ENCODE measurements around the gene ARHGAP26.
"Not testable (repeated sequence)": the region's sequence is repeated elsewhere in the genome, so short reads cannot be mapped to it uniquely, and the experiment has no call there.

The ARHGAP26 gene

DNA sequence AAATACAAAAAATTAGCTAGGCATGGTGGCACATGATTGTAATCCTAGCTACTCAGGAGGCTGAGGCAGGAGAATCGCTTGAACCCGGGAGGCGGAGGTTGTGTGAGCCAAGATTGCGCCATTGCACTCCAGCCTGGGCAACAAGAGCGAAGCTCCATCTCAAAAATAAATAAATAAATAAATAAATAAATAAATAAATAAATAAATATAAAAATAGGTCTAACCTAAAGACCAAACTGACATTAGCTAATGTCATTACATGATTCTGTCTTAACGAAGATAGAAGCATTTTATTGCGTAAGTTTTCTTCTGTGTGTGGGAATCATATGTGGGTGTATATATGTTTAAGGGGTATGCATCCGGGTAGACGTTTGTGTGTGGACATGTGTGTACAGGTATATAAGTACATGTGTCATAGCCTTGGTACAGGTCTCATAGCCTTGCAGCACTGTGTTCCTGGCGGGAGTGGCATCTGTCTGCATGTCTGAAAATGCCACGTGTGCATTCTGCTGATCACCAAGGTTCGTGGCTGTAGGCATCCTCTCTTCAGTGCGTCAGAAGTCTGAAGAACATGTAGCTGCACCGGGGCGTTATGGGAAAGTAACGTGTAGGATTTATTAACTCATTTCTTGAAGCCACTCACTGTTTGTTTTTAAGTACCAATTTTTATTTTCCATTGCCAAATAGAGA lies 335.2 kb downstream of the ARHGAP26 start:
- no peak for DNase-seq

DNA sequence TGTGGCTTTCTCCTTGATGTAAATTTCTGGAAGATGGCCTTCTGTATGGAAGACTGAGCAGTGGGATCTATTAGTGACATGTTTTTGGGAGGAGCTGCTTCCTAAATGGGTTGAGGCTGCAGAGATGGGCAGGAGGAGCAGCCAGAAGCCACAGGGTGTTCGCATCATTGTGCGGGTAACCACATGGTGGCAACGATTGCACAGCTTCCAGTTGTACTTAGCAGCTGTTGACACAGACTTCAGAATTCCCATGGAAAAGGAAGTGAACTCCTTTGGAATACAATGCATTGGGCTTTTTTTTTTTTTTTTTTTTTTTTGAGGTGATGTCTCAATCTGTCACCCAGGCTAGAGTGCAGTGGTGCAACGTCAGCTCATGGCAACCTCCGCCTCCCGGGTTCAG lies 336.0 kb downstream of the ARHGAP26 start:
- no peak for DNase-seq

DNA sequence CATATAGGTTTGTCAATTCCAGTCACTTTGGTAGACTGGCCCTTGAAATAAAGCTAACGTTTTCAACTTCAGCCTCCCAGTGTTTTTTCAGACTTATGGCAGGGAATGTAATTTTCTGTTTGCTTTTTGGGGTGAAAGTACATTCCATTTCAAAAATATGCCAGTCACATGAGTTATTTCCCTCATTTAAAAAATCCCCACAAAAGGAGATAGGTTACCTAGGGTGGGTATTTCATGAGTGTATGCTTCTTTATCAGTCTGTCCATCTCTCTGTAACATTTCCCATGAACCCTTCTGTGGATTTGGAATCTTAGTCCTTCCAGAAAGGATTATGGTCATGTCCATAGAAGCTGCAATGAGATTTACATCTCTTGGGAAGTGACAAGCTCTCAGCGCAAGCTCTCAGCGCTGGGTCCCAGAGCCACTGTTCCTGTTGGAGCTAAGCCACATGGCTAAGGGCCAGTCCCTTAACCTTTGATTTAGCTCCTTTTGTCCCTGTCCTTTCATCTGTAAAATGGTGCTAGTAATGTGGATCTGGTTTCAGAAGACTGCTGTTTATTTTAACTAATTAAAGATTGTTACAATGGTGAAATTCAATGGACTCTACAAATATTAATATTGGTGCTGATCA lies 338.4 kb downstream of the ARHGAP26 start:
- no peak for DNase-seq

- DNase-seq, result no peak
These were observed 340.4 kb downstream of the ARHGAP26 start for GRCh38 chr5:143110591-143110990.

GRCh38 chr5:143111799-143112198 lies 341.6 kb downstream of the ARHGAP26 start:
- DNase-seq, result no peak

DNA sequence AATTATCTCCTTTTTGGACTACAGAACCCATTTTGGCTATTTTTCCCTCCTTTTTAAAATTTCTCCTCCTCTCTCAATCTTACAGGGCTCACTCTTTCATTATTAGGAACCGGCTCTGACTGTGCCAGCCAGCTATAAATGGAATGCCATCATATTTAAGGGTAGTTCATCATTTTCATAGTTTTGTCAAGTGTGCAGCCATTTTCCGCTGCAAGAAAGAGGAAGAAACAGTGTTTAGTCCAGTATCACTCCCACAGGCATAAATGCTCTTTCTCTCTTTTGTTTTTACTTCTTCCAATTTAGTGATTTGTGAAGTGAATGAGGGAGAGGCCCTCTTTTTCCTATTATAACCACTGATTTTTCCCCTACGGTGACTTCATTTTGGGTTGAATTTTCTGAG lies 343.3 kb downstream of the ARHGAP26 start:
- no peak for DNase-seq

DNA sequence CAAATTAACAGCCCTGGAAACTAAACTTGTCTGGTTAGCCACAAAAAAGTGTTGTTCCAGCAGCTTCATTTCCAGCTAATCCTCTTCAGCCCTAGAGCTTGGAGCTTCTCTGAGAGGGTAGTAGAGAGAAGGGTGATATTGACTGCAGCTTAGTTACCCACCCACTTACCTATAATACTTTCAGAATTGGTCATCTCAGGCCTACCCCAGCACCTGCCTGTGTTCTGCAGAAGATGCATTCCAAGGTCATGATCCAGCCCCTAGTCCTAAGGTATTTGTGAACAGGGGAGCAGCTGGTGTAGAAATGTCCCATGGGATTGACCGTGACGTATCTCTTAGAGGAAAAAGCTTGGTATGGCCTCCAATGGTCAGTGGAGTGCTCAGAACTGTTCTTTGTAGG lies 344.3 kb downstream of the ARHGAP26 start:
- no peak for DNase-seq

DNA sequence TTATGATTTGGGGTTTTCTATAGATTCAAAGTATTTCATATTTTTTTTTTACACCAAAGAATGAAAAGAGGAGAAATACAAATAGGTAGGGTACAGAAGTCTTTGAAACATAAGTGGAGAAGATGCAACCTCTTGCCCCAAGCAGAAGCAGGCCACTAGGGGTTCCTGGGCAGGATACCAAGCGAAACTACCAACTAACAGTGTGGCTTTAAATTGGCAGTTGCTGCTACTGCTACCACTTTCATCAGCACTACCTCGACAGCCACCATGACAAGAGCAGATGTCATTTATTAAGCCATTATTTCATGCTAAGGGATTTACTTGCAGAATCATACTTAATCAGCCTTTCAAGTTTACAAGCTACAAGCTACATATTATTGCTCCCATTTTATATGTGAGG lies 345.2 kb downstream of the ARHGAP26 start:
- DNase-seq, result no peak

DNA sequence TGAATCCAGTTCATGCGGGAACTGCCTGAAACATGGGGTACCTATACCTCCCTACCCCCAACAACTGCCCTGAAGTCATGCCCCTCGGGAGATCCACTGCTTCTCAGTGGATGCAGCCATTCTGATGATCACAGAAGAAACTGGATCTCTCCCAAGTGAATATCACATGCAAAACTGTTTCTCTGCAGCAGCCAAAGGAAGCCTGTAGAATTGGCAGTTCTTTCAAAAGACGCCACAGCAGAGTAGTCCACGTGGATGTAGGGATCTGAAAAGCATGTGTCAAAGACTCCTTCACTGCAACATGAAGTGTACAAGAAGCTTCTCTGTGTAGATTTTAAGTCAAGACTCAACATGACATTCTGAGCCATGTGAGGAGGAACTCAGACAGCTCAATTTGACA lies 346.6 kb downstream of the ARHGAP26 start:
- no peak for DNase-seq

GRCh38 chr5:143117821-143118220 lies 347.6 kb downstream of the ARHGAP26 start:
- no peak for DNase-seq

DNA sequence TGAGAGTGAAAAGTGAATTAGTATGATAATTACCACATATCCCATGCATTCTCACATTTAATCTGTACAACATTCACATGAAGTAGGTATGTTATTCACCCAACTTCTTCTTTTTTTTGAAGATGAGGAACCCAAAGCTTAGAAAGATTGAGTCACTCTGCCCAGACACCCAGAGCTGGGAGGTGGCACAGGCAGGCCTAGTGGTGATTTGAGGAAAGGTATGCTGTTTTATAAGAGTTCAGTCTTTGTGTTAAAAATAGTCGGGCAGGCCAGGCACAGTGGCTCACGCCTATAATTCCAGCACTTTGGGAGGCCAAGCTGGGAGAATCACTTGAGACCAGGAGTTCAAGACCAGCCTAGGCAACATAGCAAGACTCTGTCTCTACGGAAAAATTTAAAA lies 348.0 kb downstream of the ARHGAP26 start:
- peak; percentile 4 to 50 for DNase-seq

- DNase-seq, result not testable (repeated sequence)
These were observed 348.6 kb downstream of the ARHGAP26 start for GRCh38 chr5:143118818-143119217.

GRCh38 chr5:143119291-143119769 lies 349.2 kb downstream of the ARHGAP26 start:
- no peak for DNase-seq

DNA sequence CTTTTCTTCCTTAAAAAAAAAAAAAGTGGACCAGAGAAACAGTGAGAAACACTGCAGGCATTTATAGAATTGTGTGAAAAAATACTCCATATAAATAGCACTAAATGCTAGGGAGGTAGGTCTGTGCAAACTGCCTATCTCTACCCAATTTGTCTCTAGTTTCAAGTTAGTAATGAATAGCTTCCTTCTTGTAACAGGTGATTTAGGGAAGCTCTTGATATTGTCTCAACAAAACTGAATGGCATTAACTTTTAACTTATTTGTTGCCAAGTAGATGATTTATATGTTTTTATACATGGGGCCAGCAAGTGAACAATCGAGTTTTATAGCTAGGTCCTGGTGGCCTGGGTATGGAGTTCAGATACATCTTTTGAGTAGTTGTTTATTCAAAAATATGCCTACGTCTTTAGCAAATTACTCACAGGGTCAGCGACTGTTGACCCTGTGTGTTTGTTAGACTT lies 349.7 kb downstream of the ARHGAP26 start:
- no peak for DNase-seq

- DNase-seq, result no peak
These were observed 350.4 kb downstream of the ARHGAP26 start for GRCh38 chr5:143120460-143121134.

DNA sequence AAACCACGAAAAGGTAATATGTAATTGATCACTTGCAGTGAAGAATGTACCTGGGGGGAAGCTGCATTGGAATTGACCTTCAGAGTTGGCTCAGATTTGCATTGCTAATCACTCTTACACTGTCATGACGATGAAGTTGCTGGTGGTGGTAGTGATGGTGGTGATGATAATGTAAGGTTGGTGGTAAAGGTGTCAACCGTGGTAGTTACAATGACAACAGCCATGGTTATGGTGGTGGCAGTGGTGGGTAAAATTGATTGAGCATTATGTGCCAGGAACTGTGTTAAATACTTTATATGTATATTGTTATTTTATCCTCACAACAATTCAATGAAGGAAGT lies 350.9 kb downstream of the ARHGAP26 start:
- peak in 1 of 2 donors; percentile 6 for DNase-seq

GRCh38 chr5:143124593-143124992 lies 354.4 kb downstream of the ARHGAP26 start:
- no peak for DNase-seq

DNA sequence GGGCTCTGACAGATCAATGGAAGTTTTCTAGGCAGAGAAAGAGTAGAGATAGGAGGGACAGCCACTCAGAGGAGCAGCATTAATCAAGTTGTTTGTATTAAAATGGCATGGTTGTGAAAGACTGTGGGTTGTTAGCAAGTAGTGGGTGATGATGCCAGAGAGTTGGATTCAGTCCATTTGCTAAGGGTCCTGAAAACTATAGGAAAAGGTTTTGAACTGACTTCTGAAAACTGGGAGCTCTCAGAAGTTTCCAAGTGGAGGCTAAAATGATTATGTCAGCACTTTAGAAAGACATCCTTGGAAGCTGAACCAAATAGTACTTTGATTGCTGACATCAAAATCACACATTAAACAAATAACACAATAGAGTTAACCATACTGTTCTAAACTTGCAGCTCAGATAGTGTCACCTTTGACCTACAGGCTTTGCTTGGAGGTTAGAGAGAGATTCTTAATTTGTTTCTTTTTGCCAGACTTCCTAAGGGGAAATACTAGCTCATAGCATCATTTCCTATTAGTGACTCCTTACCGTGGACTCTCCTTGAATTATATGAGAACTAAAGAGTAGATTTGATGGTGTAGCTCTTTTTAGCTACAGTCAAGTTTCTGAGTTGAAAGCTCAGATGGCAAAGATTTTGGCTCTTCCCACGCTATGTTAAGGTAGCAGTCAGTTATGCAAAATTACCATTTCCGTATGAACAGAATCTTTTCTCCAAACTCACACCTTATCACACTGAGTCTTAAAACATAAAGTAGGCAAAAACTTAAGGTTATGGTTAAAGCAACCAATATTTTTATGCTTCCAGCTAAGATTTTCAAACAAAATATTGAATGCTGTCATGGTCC lies 356.2 kb downstream of the ARHGAP26 start:
- no peak for DNase-seq

DNA sequence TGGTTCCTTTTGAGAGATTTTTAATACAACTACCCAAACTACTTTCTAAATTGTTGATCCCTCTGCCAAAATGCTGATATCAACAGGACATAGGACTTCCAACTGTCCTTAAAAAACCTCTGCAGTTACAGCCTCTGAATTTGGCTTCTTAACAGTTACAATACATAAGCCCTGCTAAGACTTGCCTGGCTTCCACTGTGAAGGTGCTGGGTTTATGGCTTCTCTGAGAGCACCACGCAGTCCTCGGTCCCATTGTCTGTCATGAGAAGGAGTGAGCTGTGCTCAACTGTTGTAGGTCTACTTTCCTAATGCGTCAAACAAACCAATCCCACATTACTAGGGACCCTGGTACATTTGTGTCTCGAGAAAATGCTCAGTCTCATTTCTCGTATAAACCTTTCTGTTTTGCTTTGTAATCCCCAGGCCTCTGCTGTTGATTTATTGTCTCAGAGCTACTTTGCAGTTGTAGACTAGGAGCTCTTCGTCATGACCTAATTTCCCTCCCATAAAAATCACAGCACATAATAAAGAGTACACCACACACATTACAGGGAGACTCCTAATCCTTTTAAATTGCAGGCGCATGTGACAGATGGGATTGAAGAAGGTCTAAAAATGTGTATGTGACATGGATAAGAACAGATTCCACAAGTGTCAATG lies 358.4 kb downstream of the ARHGAP26 start:
- no peak for DNase-seq

GRCh38 chr5:143129203-143129602 lies 359.0 kb downstream of the ARHGAP26 start:
- DNase-seq, result no peak

DNA sequence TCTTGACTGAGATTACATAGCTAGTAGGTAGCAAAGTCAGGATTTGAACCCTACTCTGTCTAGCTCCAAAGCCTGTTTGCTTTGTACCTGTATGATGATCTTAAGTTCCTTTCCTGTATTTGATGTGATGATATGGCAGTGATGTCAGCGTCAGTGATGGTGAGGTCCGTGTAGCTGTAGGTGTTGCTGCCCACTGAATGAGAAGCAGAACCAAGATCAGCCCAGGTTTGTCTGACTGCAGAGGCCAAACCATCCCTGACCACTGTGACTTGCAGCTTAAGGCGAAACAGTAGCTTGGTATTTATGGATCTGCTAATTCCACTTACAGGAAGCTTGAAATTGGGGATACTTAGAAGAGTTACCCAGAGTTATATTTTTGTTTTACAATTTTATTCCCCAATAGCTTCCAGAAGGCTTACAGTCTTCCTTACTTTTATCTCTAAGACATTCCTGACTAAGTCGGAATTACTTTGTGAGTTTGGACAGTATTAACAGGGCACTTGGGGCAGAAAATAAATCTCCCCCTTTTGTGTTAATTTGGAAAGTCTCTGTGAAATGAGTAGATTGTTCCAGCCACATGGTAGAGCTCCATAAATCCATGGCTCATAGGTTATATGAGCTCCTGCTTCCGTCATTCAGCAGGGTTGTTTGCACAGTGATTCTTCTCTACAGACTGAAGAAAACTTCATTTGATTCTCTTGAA lies 359.9 kb downstream of the ARHGAP26 start:
- no peak for DNase-seq

Data from CD4-positive, alpha-beta T cell treated with Interleukin-4 for 1 hour (primary cell).